HG02852 (cell line): Measurements from ENCODE around the gene CDCP2.

Experiments
- ATAC-seq: cut with Tn5 transposase; IDR thresholded peaks from one replicate; pipeline ENCODE4 v1.9.1; 2021; ENCODE audit warnings: mild to moderate bottlenecking, moderate library complexity; ENCODE audit not compliant: unreplicated experiment

Gene CDCP2

DNA sequence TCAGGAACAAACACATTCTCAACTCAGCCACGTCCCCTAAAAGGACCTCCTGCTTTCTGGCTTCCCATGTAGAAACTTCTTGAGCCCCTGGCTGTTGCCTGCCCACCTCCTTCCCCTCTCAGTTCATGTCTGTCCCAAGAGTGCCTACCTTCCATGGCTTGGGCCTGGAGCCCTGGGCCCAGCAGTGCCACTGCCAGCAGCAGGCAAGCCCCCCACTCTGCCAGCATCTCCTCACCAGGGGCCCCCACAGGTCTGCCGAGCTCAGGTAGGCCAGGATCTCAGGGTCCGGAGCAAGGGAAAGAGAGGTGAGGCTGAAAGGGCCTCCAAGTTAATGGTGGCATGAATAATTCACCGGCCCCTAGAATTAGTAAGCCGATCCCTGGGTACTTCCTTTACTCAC is at the start of gene CDCP2:
TSS of gene CDCP2 (minus strand) at position 305 of the 400 bp plus-strand sequence. CDS start at position 227, 78 bp downstream.
- ATAC-seq: no peak

GRCh38 chr1:54200519-54200997 is 47.8 kb upstream of the CDCP2 start:
- no peak for ATAC-seq

DNA sequence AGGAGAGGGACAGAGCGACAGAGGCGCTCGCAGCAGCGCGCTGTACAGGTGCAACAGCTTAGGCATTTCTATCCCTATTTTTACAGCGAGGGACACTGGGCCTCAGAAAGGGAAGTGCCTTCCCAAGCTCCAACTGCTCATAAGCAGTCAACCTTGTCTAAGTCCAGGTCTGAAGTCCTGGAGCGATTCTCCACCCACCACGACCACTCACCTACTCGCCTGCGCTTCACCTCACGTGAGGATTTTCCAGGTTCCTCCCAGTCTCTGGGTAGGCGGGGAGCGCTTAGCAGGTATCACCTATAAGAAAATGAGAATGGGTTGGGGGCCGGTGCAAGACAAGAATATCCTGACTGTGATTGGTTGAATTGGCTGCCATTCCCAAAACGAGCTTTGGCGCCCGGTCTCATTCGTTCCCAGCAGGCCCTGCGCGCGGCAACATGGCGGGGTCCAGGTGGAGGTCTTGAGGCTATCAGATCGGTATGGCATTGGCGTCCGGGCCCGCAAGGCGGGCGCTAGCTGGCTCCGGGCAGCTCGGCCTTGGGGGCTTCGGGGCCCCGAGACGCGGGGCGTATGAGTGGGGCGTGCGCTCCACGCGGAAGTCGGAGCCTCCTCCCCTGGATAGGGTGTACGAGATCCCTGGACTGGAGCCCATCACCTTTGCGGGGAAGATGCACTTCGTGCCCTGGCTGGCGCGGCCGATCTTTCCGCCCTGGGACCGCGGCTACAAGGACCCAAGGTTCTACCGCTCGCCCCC is 47.1 kb upstream of the CDCP2 start, which contains the start of the genes CYB5RL and MRPL37:
TSS of gene CYB5RL (minus strand) at position 266 of the 754 bp plus-strand sequence. CDS start 4,414 bp downstream, outside the sequence.
TSS of gene MRPL37 (plus strand) at position 403 of the 754 bp plus-strand sequence. CDS start at position 480, 77 bp downstream.
- peak; percentile 96 for ATAC-seq

DNA sequence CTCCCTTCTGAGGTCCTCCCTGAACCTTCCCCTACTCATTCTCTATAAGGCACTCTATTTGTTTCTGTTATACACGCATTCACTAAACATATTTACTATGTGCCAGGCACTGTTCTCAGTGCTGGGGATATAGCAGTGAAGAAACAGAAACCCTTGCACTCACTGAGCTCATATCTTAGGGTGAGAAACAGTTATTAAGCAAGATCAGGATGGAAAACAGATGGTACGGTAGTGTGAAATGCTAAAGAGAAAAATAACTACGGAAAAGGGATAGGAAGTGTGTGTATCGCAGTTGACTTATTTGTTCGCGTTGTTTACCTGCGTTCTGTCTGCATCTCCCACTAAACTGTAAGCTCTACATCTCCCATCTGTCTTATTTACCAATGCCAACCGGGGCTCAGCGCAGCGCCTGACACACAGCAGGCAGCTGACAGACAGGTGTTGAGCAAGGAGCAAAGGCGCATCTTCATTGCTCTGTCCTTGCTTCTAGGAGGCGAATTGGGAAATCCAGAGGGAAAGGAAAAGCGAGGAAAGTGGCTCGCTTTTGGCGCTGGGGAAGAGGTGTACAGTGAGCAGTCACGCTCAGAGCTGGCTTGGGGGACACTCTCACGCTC is 46.5 kb upstream of the CDCP2 start:
- no peak for ATAC-seq

DNA sequence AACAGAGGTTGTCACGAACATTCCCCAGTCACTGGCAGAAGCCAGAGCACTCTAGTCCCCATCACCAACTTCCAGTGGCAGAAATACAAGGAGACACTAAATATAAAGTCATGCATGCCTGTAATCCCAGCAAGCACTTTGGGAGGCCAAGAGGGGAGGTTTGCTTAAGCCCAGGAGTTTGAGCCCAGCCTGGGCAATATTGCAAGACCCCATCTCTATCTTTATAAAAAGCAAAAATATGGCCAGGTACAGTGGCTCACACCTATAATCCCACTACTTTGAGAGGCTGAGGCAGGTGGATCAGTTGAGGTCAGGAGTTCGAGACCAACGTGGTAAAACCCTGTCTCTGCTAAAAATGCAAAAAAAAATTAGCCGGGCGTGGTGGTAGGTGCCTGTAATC is 40.7 kb upstream of the CDCP2 start:
- no peak for ATAC-seq

DNA sequence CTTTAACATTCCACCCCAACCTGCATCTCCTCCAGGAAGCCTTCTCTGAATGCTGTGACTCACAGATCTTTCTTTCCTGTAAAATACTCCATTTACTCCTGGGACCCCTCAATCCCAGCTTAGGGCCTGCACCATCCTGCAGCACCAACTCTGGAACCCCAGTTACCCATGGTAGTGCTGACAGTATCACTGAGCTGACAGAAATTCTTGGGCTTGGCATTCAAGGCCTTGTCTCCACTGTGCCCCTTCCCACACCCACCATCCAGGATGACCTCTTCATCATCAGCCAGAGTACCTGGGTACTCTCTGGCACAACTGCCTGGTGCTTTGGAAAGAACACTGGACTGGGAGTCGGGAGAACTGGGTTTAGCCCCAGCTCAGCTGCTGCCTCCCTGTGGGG is 38.7 kb upstream of the CDCP2 start:
- no peak for ATAC-seq

GRCh38 chr1:54190526-54190925 is 37.7 kb upstream of the CDCP2 start:
- ATAC-seq: no peak

- no peak for ATAC-seq
These were observed 35.5 kb upstream of the CDCP2 start for GRCh38 chr1:54188291-54188690.

DNA sequence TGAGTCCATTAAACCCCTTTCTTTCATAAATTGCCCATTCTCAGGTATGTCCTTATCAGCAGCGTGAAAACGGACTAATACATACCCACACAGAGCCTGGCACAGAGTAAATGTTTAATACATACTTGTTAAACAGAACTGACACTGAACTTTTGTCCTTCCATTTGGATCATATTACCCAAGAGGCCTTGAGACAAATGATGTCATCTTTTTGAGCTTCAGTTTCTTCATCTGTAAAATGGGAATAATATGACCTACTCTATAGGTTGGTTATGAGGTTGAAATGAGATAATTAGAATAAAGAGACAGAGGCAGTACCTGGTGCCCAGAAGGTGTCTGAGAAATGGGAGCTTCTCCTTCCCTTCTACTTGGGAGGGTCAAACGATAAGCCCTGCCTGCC is 33.3 kb upstream of the CDCP2 start:
- no peak for ATAC-seq

DNA sequence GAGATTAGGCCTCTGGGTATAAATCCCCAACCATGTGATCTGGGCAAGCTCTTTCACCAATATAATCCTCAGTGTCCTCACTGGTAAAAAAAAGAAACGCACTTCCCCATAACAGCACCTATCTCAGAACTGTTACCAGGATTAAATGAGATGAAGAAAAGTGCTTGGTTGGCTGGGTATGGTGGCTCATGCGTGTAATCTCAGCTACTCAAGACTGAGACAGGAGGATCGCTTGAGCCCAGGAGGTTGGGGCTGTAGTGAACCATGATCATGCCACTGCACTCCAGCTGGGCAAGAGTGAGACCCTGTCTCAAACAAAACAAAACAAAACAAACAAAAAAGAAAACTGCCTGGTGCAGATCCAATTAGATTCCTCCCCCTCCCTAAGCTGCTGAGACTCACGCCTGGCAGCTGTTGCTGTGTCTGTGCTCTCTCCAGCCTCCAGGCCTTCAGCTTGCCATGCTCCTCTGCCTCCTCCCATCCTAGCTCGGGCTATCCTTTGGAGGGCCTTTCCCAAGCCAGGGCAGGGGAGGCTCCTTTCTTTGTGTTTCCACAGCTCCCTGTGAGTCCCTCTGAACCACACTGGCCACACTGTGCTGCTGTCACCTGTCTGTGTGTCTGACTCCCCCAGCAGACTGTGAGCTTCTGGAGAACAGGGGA is 28.0 kb upstream of the CDCP2 start:
- no peak for ATAC-seq

DNA sequence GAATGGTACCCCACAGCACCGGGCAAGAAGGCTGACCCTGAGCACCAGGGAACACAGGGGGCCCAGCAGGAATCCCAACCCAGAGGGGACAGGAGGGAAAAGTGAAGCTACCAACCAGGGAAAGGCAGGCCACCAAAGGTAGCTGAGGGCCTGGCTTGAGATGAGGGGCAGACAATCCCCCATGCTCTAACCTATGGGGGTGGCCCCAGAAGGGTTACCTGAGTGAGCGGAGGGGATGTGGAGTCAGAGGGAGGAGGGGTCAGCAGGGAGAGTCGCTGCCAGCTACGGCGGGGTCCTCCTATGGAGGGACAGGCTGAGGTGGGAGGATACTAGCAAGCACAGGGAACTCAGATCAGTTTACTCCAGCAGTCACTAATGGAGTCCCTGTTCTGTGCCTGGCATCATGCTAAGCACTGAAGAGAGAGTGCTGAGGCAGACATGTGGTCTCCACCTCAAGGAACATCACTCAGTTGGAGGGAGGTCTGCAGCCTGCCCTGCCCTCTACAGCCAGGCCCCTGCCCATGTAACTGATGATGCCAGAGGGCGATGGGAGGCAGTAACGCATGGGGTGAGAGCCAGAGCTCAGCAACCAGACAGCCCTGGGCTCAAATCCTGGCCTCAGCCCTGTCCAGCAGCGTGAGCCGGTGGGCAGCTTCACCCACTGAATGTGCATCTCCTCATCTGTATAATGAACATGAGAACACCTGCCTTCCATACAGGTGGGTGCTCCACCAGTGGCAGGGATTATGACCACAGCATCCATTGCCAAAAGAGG is 25.7 kb upstream of the CDCP2 start:
- no peak for ATAC-seq

DNA sequence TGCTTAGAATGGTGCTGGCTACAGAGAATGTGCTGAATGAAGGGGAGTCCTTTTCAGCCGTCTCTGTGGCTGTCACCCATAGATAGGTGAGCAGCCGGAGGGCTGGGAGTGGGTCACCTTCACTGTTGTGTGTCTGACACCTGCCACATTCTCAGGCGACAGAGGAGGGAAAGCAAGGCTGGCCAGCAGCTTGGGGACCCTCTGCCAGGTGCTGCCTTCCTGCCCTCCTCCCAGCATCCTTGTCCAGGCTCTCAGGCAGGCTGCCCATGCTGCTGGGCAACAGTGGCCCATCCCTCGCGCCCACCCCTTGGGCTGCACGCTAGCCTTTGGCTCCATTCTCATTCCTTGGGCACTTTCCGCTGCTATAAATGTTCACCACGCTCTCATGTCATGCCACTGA is 24.9 kb upstream of the CDCP2 start:
- ATAC-seq: no peak

GRCh38 chr1:54176621-54177327 is 24.0 kb upstream of the CDCP2 start:
- no peak for ATAC-seq

DNA sequence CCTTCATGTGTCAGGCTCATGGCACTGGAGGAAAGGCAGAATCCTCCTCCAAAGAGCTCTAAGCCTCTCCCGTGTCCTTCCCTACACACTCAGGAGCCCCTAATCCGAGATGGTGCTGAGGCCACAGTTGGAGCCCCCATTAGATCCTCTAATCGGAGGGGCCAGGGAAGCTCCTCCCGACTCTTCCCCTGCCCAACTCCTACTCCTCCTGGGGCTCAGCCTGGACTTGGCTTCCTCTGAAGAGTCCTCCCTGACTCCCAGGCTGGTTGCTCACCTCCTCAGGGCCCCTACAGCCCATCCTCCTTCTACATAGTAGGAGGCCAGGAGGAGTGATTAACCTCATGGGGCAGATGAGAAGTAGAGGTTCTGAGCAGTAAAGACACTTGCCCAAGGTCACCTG is 21.3 kb upstream of the CDCP2 start:
- no peak for ATAC-seq

GRCh38 chr1:54173681-54174080 is 20.9 kb upstream of the CDCP2 start:
- no peak for ATAC-seq

DNA sequence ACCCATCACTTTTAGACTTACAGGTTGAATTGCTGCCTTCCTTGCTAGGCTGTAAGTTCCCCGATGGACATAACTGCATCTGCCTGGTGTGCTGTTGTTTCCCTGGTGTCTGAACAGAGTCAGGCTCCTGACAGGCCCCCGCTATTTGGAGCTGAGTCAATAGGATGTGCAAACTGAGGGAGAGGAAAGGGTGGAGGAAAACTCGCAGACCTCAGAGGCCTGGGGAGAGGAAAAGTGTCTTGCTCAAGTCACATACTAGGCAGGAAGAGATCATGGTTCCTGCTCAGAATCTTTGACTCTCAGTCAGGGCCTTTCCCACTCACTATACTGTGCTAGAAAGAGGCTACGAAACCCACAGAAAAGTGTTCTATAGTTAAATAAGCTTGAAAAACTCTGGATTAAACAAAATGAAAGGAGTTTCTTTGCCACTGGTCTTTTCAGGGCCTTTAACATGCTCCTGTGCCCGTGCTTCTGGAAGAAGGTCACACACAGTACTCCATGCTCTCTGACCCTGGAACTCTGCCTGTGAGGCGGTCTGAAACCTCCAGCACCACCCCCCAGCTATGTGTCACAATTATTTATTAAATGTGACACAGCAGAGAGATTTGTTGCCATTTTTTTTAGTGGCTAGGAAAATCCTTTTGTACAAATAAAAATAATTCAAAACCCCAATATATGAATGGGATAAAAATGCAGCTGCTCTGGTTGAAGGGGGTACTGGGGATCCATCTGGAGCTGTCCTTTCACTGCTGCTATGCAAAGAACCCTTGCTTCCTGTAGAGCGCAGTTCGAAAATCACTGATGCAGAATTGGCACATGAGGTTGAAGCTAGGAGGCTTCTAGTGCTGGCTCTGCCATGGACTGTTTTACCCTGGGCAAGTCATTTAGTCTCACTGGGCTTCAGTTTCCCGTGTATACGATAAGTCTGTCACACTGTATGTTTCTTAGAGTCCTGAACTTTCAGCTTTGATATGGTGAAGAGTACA is 20.1 kb upstream of the CDCP2 start:
- ATAC-seq: no peak

GRCh38 chr1:54171606-54172005 is 18.8 kb upstream of the CDCP2 start:
- ATAC-seq: no peak

DNA sequence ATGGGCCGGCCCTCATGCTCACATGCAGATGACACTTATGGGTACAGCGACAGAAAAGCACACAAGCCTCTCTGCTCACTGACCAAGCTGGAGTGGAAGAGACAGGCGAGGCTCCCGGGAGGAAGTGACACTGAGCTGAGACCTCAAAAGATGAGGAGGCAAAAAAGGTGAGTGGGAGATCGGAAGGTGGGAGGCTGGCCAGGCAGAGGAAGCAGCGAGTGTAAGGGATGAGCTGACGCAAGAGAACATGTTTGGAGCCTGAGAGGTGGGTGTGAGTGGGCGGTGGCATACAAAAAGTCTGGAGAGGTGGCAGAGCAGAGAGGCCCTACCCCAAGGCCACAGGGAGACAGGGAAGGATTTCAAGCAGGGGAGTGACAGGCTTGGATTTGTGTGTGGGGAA is 18.2 kb upstream of the CDCP2 start:
- ATAC-seq: no peak

- no peak for ATAC-seq
These were observed 16.3 kb upstream of the CDCP2 start for GRCh38 chr1:54169068-54169467.
